Measurements from ENCODE around the gene LGALSL.

- TF ChIP-seq CTCF (IDR thresholded peaks at IDR 0.05) (no peak), POLR2A (IDR thresholded peaks at IDR 0.05) (no peak)
Observed at GRCh38 chr2:64481665-64482064, 27.7 kb downstream of the LGALSL start.

Data from stomach (tissue), 4 donors.